Transverse colon (tissue), 4 donors: ENCODE data around the gene FAM241B.

Source experiments
- CTCF ChIP-seq, 5 experiments: fragments of 200-600 bp in 3 of 5; fragments of 450-650 bp in 2 of 5; sonication (generic) in 3 of 5; IDR thresholded peaks; 1 replicate in 2 of 5; 2 replicates in 3 of 5; pipeline ENCODE4 v1.5.1; 2016 to 2017; ENCODE audit warnings: antibody characterized with exemption in 5 of 5, inconsistent platforms in 3 of 5, mild to moderate bottlenecking in 2 of 5, moderate library complexity in 1 of 5
- POLR2AphosphoS5 ChIP-seq, 3 donors: sonication (generic); formaldehyde crosslinking; IDR thresholded peaks; one replicate each; pipeline ENCODE4 v1.6.1; 2016; ENCODE audit warnings: antibody characterized with exemption in 3 of 3

GRCh38 chr10:69639291-69640195 is 9.5 kb downstream of the FAM241B start:
- TF ChIP-seq CTCF (IDR thresholded peaks at IDR 0.05) (peak; percentile 83 to 88 (median 86)), POLR2AphosphoS5 (IDR thresholded peaks at IDR 0.05) (no peak)
